H9 (cell line): ENCODE measurements around the gene AP2A2. TPM values are rescaled to one million over a fixed set of nuclear protein-coding genes. Genes with fewer than 3 reads are reported as not detected.

Experiments
- DNase-seq: peaks from one replicate; pipeline ENCODE4 v3.0.0-alpha.2; 2017
- H2AFZ ChIP-seq: one replicate; pipeline ENCODE4 v1.6.1; 2013; ENCODE audit warnings: mild to moderate bottlenecking, low read length, control low read depth, moderate library complexity
- H2AK5ac ChIP-seq: 2 replicates; pipeline ENCODE4 v1.6.1; 2013; ENCODE audit warnings: low read length, control low read depth, mixed read lengths; ENCODE audit not compliant: insufficient read length
- H2BK120ac ChIP-seq: one replicate; pipeline ENCODE4 v1.6.1; 2013; ENCODE audit warnings: low read depth, mild to moderate bottlenecking, low read length, control low read depth, inconsistent platforms; ENCODE audit not compliant: poor library complexity, severe bottlenecking
- H2BK12ac ChIP-seq: 2 replicates; pipeline ENCODE4 v1.6.1; 2013; ENCODE audit warnings: low read length, control low read depth, mixed read lengths, low read depth; ENCODE audit not compliant: insufficient read length
- H2BK15ac ChIP-seq: 2 replicates; pipeline ENCODE4 v1.6.1; 2013; ENCODE audit warnings: low read depth, low read length, control low read depth
- H2BK20ac ChIP-seq: one replicate; pipeline ENCODE4 v1.6.1; 2013; ENCODE audit warnings: low read depth, mild to moderate bottlenecking, low read length, control low read depth, inconsistent platforms; ENCODE audit not compliant: poor library complexity, severe bottlenecking
- H2BK5ac ChIP-seq: 2 replicates; pipeline ENCODE4 v1.6.1; 2013; ENCODE audit warnings: low read length, control low read depth, mixed read lengths; ENCODE audit not compliant: insufficient read length
- H3K14ac ChIP-seq: 2 replicates; pipeline ENCODE4 v1.6.1; 2013; ENCODE audit warnings: low read length, control low read depth; ENCODE audit not compliant: insufficient read depth
- H3K18ac ChIP-seq: 2 replicates; pipeline ENCODE4 v1.6.1; 2013; ENCODE audit warnings: low read depth, mild to moderate bottlenecking, mixed read lengths, low read length, control low read depth; ENCODE audit not compliant: insufficient read length
- H3K23ac ChIP-seq: 2 replicates; pipeline ENCODE4 v1.6.1; 2013; ENCODE audit warnings: low read length, control low read depth, mixed read lengths, low read depth; ENCODE audit not compliant: insufficient read length
- H3K23me2 ChIP-seq: 2 replicates; pipeline ENCODE4 v1.6.1; 2013; ENCODE audit warnings: low read depth, mild to moderate bottlenecking, mixed read lengths, low read length, control low read depth; ENCODE audit not compliant: insufficient read length, poor library complexity, severe bottlenecking
- H3K27ac ChIP-seq: 2 replicates; pipeline ENCODE4 v1.5.1; 2013; ENCODE audit warnings: low read length, control low read depth, mixed read lengths, low read depth; ENCODE audit not compliant: insufficient read length
- H3K27me3 ChIP-seq: 2 replicates; pipeline ENCODE4 v1.6.1; 2013; ENCODE audit warnings: low read length, control low read depth, inconsistent platforms; ENCODE audit not compliant: insufficient read depth
- H3K4ac ChIP-seq: 2 replicates; pipeline ENCODE4 v1.6.1; 2013; ENCODE audit warnings: low read depth, mild to moderate bottlenecking, control low read depth, inconsistent platforms, low read length, moderate library complexity
- H3K4me1 ChIP-seq: 2 replicates; pipeline ENCODE4 v1.6.1; 2013; ENCODE audit warnings: low read length, control low read depth, inconsistent platforms; ENCODE audit not compliant: insufficient read depth
- H3K4me2 ChIP-seq: 2 replicates; pipeline ENCODE4 v1.6.1; 2013; ENCODE audit warnings: low read length, control low read depth, mixed read lengths; ENCODE audit not compliant: insufficient read length, insufficient read depth
- H3K56ac ChIP-seq: 2 replicates; pipeline ENCODE4 v1.6.1; 2013; ENCODE audit warnings: low read depth, mild to moderate bottlenecking, mixed read lengths, low read length, control low read depth; ENCODE audit not compliant: insufficient read length
- H3K79me1 ChIP-seq: 2 replicates; pipeline ENCODE4 v1.6.1; 2013; ENCODE audit warnings: low read depth, mild to moderate bottlenecking, moderate library complexity, low read length, control low read depth, inconsistent platforms; ENCODE audit not compliant: insufficient read depth, poor library complexity, severe bottlenecking
- H3K79me2 ChIP-seq: 2 replicates; pipeline ENCODE4 v1.6.1; 2013; ENCODE audit warnings: low read length, control low read depth, inconsistent platforms; ENCODE audit not compliant: insufficient read depth
- H3K9ac ChIP-seq: 2 replicates; pipeline ENCODE4 v1.6.1; 2013; ENCODE audit warnings: low read length, control low read depth, mixed read lengths; ENCODE audit not compliant: insufficient read length; ENCODE audit errors: extremely low read depth
- H3K9me3 ChIP-seq: one replicate; pipeline ENCODE4 v1.6.1; 2013; ENCODE audit warnings: low read depth, low read length, inconsistent platforms; ENCODE audit not compliant: control insufficient read depth
- H3T11ph ChIP-seq: one replicate; pipeline ENCODE4 v1.6.1; 2013; ENCODE audit warnings: mild to moderate bottlenecking, low read length, control low read depth, inconsistent platforms
- H4K20me1 ChIP-seq: one replicate; pipeline ENCODE4 v1.6.1; 2013; ENCODE audit not compliant: control insufficient read depth, insufficient read length, insufficient read depth
- H4K5ac ChIP-seq: 2 replicates; pipeline ENCODE4 v1.6.1; 2013; ENCODE audit warnings: low read depth, mild to moderate bottlenecking, mixed read lengths, low read length, control low read depth; ENCODE audit not compliant: insufficient read length
- H4K8ac ChIP-seq: replicated peaks from 2 replicates; pipeline ENCODE4 v1.6.1; 2013; ENCODE audit warnings: low read length, control low read depth, mixed read lengths, low read depth; ENCODE audit not compliant: insufficient read length
- H4K91ac ChIP-seq: 2 replicates; pipeline ENCODE4 v1.6.1; 2013; ENCODE audit warnings: low read depth, mild to moderate bottlenecking, moderate library complexity, mixed read lengths, low read length, control low read depth; ENCODE audit not compliant: insufficient read length
- H3K27ac Mint-ChIP-seq, 3 experiments: 2 replicates in 2 of 3; 3 replicates in 1 of 3; pipeline ENCODE4 v1.8.0; 2020 to 2021; ENCODE audit warnings: mixed read lengths in 3 of 3, mild to moderate bottlenecking in 1 of 3, moderate library complexity in 1 of 3
- H3K27me3 Mint-ChIP-seq: 2 replicates; pipeline ENCODE4 v1.8.0; 2021; ENCODE audit warnings: low read depth, mild to moderate bottlenecking, moderate library complexity, mixed read lengths
- H3K36me3 Mint-ChIP-seq, 3 experiments: 2 replicates in 2 of 3; 3 replicates in 1 of 3; pipeline ENCODE4 v1.8.0; 2020 to 2021; ENCODE audit warnings: low read depth in 3 of 3, mixed read lengths in 3 of 3; ENCODE audit not compliant: insufficient read depth in 1 of 3
- H3K4me1 Mint-ChIP-seq, 2 experiments: 2 replicates each; pipeline ENCODE4 v1.8.0; 2020; ENCODE audit warnings: mixed read lengths in 2 of 2
- H3K4me3 Mint-ChIP-seq, 2 experiments: 2 replicates in 1 of 2; 3 replicates in 1 of 2; pipeline ENCODE4 v1.8.0; 2020 to 2021; ENCODE audit warnings: mild to moderate bottlenecking in 2 of 2, mixed read lengths in 2 of 2, moderate library complexity in 1 of 2
- H3K9me3 Mint-ChIP-seq, 2 experiments: 2 replicates in 1 of 2; 3 replicates in 1 of 2; pipeline ENCODE4 v1.8.0; 2020; ENCODE audit warnings: mild to moderate bottlenecking in 2 of 2, mixed read lengths in 2 of 2, moderate library complexity in 1 of 2
- CTCF ChIP-seq: fragments of 200-600 bp; sonication (generic); conservative IDR thresholded peaks from 3 replicates; pipeline ENCODE4 v1.8.0; 2021; ENCODE audit warnings: antibody characterized with exemption, mild to moderate bottlenecking
- WGBS: extraction: QIAGEN DNeasy Blood & Tissue Kit; methylation state at CpG from one replicate; pipeline ENCODE4 v1.1.7; 2013; ENCODE audit warnings: missing lambda C conversion rate, low lambda C conversion rate, mixed read lengths; ENCODE audit not compliant: insufficient read length; ENCODE audit errors: extremely low coverage; 5-methylcytosine and 5-hydroxymethylcytosine counted together
- total RNA-seq: library from RNA; stranded (reverse); gene quantifications from 2 replicates; pipeline ENCODE4 v1.2.1, GENCODE V29; 2021

AP2A2 gene
- total RNA-seq, 1 experiment from 2014 or later: 53.7 TPM

- peak overlapping the region in 1 of 2 experiments; percentile 50; a peak in 1 of 5 replicates for H3K4me3 Mint-ChIP-seq
- H3K4me2 ChIP-seq: peak overlapping the region; percentile 5
These were observed 8.9 kb downstream of the AP2A2 start for GRCh38 chr11:934527-934926.

More at GRCh38 chr11:934527-934926, 8.9 kb downstream of the AP2A2 start:
- no peak for TF ChIP-seq CTCF
- H4K20me1 ChIP-seq: no peaks in the 10 kb centered on the region
- no peak overlapping the region for H2BK15ac ChIP-seq
- H2BK20ac ChIP-seq: no peak overlapping the region
- peaks cover 6% of the 10 kb centered on the region for H3K27me3 Mint-ChIP-seq
- H3K23ac ChIP-seq: no peak overlapping the region
- no peak overlapping the region for H3T11ph ChIP-seq
- H3K79me2 ChIP-seq: peaks cover 18% of the 10 kb centered on the region; the same call in 1 of the 2 replicates
- peaks cover 7% of the 10 kb centered on the region for H3K79me1 ChIP-seq
- no peak overlapping the region for H3K56ac ChIP-seq
- no peak overlapping the region for H2BK120ac ChIP-seq
- H4K5ac ChIP-seq: no peak overlapping the region
- H2AK5ac ChIP-seq: no peak overlapping the region
- no peak overlapping the region for H3K27ac ChIP-seq
- H3K9me3 ChIP-seq: no peaks in the 10 kb centered on the region
- H3K9ac ChIP-seq: no peak overlapping the region
- H3K27ac Mint-ChIP-seq: peak overlapping the region; percentile 27 to 94 (median 89)
- no peaks in the 10 kb centered on the region for H3K27me3 ChIP-seq
- H3K14ac ChIP-seq: no peak overlapping the region
- H4K8ac ChIP-seq: no peak overlapping the region
- peaks cover 47 to 60% of the 10 kb centered on the region in 2 experiments for H3K4me1 Mint-ChIP-seq
- peaks cover 15% of the 10 kb centered on the region; the same call in 1 of the 2 replicates for H3K4me1 ChIP-seq
- peaks cover 5% of the 10 kb centered on the region for H3K23me2 ChIP-seq
- no CpG with 5 or more reads among the region's 6 CpGs for WGBS
- no peak overlapping the region for H3K4ac ChIP-seq
- no peak overlapping the region for H2AFZ ChIP-seq
- no peak overlapping the region for H2BK12ac ChIP-seq
- H3K36me3 Mint-ChIP-seq: peaks cover 0 to 1% (median 0%) of the 10 kb centered on the region in 3 experiments; a peak in 2 of 7 replicates
- no peak overlapping the region for H2BK5ac ChIP-seq
- DNase-seq: no peak
- no peak overlapping the region for H3K18ac ChIP-seq
- H4K91ac ChIP-seq: no peak overlapping the region
- no peaks in the 10 kb centered on the region; a peak in 1 of 5 replicates for H3K9me3 Mint-ChIP-seq
